CD14-positive monocyte (primary cell): ENCODE measurements around the gene NHLH2. TPM values are rescaled to one million over a fixed set of nuclear protein-coding genes. Genes with fewer than 3 reads are reported as not detected.

Experiments used
- DNase-seq, 3 donors: peaks; one replicate each; pipeline ENCODE4 v3.0.0-alpha.2; 2011 to 2022
- H2AFZ ChIP-seq: 2 replicates; pipeline ENCODE4 v1.6.0; 2012; ENCODE audit warnings: mild to moderate bottlenecking, low read depth, low read length, inconsistent platforms; ENCODE audit not compliant: insufficient read depth, poor library complexity, severe bottlenecking
- H3K27ac ChIP-seq, 2 donors: 1 replicate in 1 of 2; 2 replicates in 1 of 2; pipeline ENCODE4 v1.5.1; 2012 to 2013; ENCODE audit warnings: low read length in 2 of 2, control low read depth in 1 of 2, inconsistent platforms in 1 of 2, low read depth in 1 of 2, mild to moderate bottlenecking in 1 of 2
- H3K27me3 ChIP-seq, 2 donors: one replicate each; pipeline versions ENCODE4 v1.6.0 to v1.6.1; 2011 to 2013; ENCODE audit warnings: low read length in 2 of 2; ENCODE audit not compliant: control insufficient read depth in 2 of 2, insufficient read depth in 2 of 2
- H3K36me3 ChIP-seq, 2 donors: replicated peaks in 1 of 2; 1 replicate in 1 of 2; 2 replicates in 1 of 2; pipeline versions ENCODE4 v1.5.1 to v1.6.1; 2012 to 2013; ENCODE audit warnings: low read length in 2 of 2, control low read depth in 1 of 2, inconsistent platforms in 1 of 2, mild to moderate bottlenecking in 1 of 2; ENCODE audit not compliant: insufficient read depth in 2 of 2, control insufficient read depth in 1 of 2
- H3K4me1 ChIP-seq, 2 donors: 1 replicate in 1 of 2; 2 replicates in 1 of 2; pipeline versions ENCODE4 v1.5.1 to v1.6.1; 2012 to 2013; ENCODE audit warnings: low read length in 2 of 2, control low read depth in 1 of 2, inconsistent platforms in 1 of 2, mild to moderate bottlenecking in 1 of 2, moderate library complexity in 1 of 2; ENCODE audit not compliant: insufficient read depth in 2 of 2, control insufficient read depth in 1 of 2
- H3K4me2 ChIP-seq: replicated peaks from 2 replicates; pipeline ENCODE3; 2012; ENCODE audit warnings: low read length, moderate library complexity, mild to moderate bottlenecking; ENCODE audit not compliant: poor library complexity, severe bottlenecking; ENCODE audit errors: extremely low read depth
- H3K4me3 ChIP-seq, 3 experiments: fragments of 200-600 bp in 1 of 3; sonication (generic) in 1 of 3; replicated peaks in 1 of 3; 1 replicate in 2 of 3; 2 replicates in 1 of 3; pipeline ENCODE4 v1.5.1; 2011 to 2013; ENCODE audit warnings: low read length in 3 of 3, mild to moderate bottlenecking in 3 of 3, control low read depth in 2 of 3, low read depth in 2 of 3, inconsistent platforms in 1 of 3, moderate library complexity in 1 of 3
- H3K79me2 ChIP-seq: 2 replicates; pipeline ENCODE4 v1.6.0; 2012; ENCODE audit warnings: mild to moderate bottlenecking, control low read depth, inconsistent platforms, low read length, moderate library complexity; ENCODE audit not compliant: insufficient read depth
- H3K9ac ChIP-seq: 2 replicates; pipeline ENCODE4 v1.6.0; 2017; ENCODE audit warnings: low read length, mild to moderate bottlenecking; ENCODE audit not compliant: insufficient read depth, poor library complexity, severe bottlenecking
- H3K9me3 ChIP-seq, 2 donors: replicated peaks in 1 of 2; 1 replicate in 1 of 2; 2 replicates in 1 of 2; pipeline versions ENCODE4 v1.5.1 to v1.6.1; 2012 to 2013; ENCODE audit warnings: low read length in 2 of 2, control low read depth in 1 of 2; ENCODE audit not compliant: control insufficient read depth in 1 of 2, insufficient read depth in 1 of 2
- H4K20me1 ChIP-seq: 2 replicates; pipeline ENCODE4 v1.6.0; 2012; ENCODE audit warnings: mild to moderate bottlenecking, low read length, control low read depth, moderate library complexity; ENCODE audit not compliant: insufficient read depth
- H3K27ac Mint-ChIP-seq, 7 donors: one replicate each; pipeline ENCODE4 v1.8.0; 2020; ENCODE audit warnings: mild to moderate bottlenecking in 7 of 7, mixed read lengths in 7 of 7, moderate library complexity in 6 of 7, inconsistent platforms in 2 of 7
- H3K27me3 Mint-ChIP-seq, 3 donors: one replicate each; pipeline ENCODE4 v1.8.0; 2021 to 2022; ENCODE audit warnings: low read depth in 3 of 3, mild to moderate bottlenecking in 3 of 3, mixed read lengths in 3 of 3, moderate library complexity in 3 of 3, inconsistent platforms in 1 of 3
- H3K36me3 Mint-ChIP-seq, 2 donors: one replicate each; pipeline ENCODE4 v1.8.0; 2020; ENCODE audit warnings: mixed read lengths in 2 of 2, inconsistent platforms in 1 of 2, mild to moderate bottlenecking in 1 of 2
- H3K4me1 Mint-ChIP-seq: one replicate; pipeline ENCODE4 v1.8.0; 2020; ENCODE audit warnings: mild to moderate bottlenecking, mixed read lengths
- H3K4me3 Mint-ChIP-seq, 2 donors: one replicate each; pipeline ENCODE4 v1.8.0; 2020; ENCODE audit warnings: mild to moderate bottlenecking in 2 of 2, mixed read lengths in 2 of 2, moderate library complexity in 1 of 2
- H3K9me3 Mint-ChIP-seq, 7 donors: one replicate each; pipeline ENCODE4 v1.8.0; 2020 to 2022; ENCODE audit warnings: mixed read lengths in 7 of 7, mild to moderate bottlenecking in 6 of 7, moderate library complexity in 6 of 7, inconsistent platforms in 2 of 7
- CTCF ChIP-seq: fragments of 200-600 bp; IDR thresholded peaks from one replicate; pipeline ENCODE4 v1.8.0; 2022; ENCODE audit warnings: antibody characterized with exemption, mild to moderate bottlenecking
- WGBS: methylation state at CpG from one replicate; pipeline ENCODE4 v1.1.5; 2013; ENCODE audit warnings: missing lambda C conversion rate; ENCODE audit not compliant: insufficient coverage; 5-methylcytosine and 5-hydroxymethylcytosine counted together
- intact Hi-C, 2 donors: fragments of 100-400 bp; cut with micrococcal nuclease; formaldehyde crosslinking; loops; one replicate each; pipeline versions ENCODE4 v1.15.0 to v1.15.1; 2023
- polyA plus RNA-seq, 3 donors: library from polyadenylated mRNA; depleted of rRNA in 1 of 3; unstranded in 2 of 3; stranded (reverse) in 1 of 3; fragments of 300-500 nt in 2 of 3; fragments of >200 nt in 1 of 3; fragmentation: Illumina TruSeq in 2 of 3; gene quantifications; 1 replicate in 2 of 3; 2 replicates in 1 of 3; pipeline ENCODE4 v1.2.3, GENCODE V29; 2012 to 2021

Gene NHLH2
- polyA plus RNA-seq, 3 donors, result 0.03 TPM; not detected in 2

- H3K27me3 ChIP-seq, result no peaks in the 10 kb centered on the region
- H3K79me2 ChIP-seq, result no peaks in the 10 kb centered on the region
- H3K4me2 ChIP-seq, result no peak overlapping the region
- intact Hi-C loops, result no loop called here
- DNase-seq, result no peak
- Mint-ChIP-seq H3K4me1 (no peaks in the 10 kb centered on the region), H3K27ac (no peak overlapping the region), H3K9me3 (peaks cover 0 to 2% (median 0%) of the 10 kb centered on the region in 7 donors), H3K36me3 (no peaks in the 10 kb centered on the region), H3K27me3 (peaks cover 3 to 12% (median 8%) of the 10 kb centered on the region in 3 donors), H3K4me3 (no peak overlapping the region)
- H3K4me3 ChIP-seq, result no peak overlapping the region
- H3K9ac ChIP-seq, result no peak overlapping the region
- TF ChIP-seq CTCF, result no peak
- H3K4me1 ChIP-seq, result no peaks in the 10 kb centered on the region
- no peaks in the 10 kb centered on the region for H4K20me1 ChIP-seq
- H3K27ac ChIP-seq, result no peak overlapping the region
- no peaks in the 10 kb centered on the region for H3K9me3 ChIP-seq
- no peak overlapping the region for H2AFZ ChIP-seq
- 100% methylated on average over 4 of the region's 4 CpGs for WGBS
- H3K36me3 ChIP-seq, result no peaks in the 10 kb centered on the region
These were observed 43.4 kb downstream of the NHLH2 start for GRCh38 chr1:115797486-115797885.

- Histone ChIP-seq H3K4me3 (no peak overlapping the region), H3K36me3 (no peaks in the 10 kb centered on the region), H3K4me1 (no peaks in the 10 kb centered on the region), H3K9me3 (no peaks in the 10 kb centered on the region), H3K9ac (no peak overlapping the region), H3K27ac (no peak overlapping the region), H3K4me2 (no peak overlapping the region), H3K79me2 (no peaks in the 10 kb centered on the region), H2AFZ (no peak overlapping the region), H3K27me3 (no peaks in the 10 kb centered on the region), H4K20me1 (no peaks in the 10 kb centered on the region)
- peaks cover 4 to 12% (median 10%) of the 10 kb centered on the region in 3 donors for H3K27me3 Mint-ChIP-seq
- H3K4me3 Mint-ChIP-seq, result no peak overlapping the region
- intact Hi-C loops, result no loop called here
- no CpG with 5 or more reads among the region's 5 CpGs for WGBS
- no peaks in the 10 kb centered on the region for H3K36me3 Mint-ChIP-seq
- DNase-seq, result no peak
- H3K27ac Mint-ChIP-seq, result peak overlapping the region in 1 of 7 donors; percentile 57
- peaks cover 0 to 2% (median 0%) of the 10 kb centered on the region in 7 donors for H3K9me3 Mint-ChIP-seq
- H3K4me1 Mint-ChIP-seq, result no peaks in the 10 kb centered on the region
- no peak for TF ChIP-seq CTCF
These were observed 44.0 kb downstream of the NHLH2 start for GRCh38 chr1:115796897-115797296.
